CD14-positive monocyte (primary cell): Measurements from ENCODE around the gene SIMC1. TPM values are rescaled to one million over a fixed set of nuclear protein-coding genes. Genes with fewer than 3 reads are reported as not detected.

ENCODE experiments used
- DNase-seq, 3 donors: peaks; one replicate each; pipeline ENCODE4 v3.0.0-alpha.2; 2011 to 2022
- H2AFZ ChIP-seq: 2 replicates; pipeline ENCODE4 v1.6.0; 2012; ENCODE audit warnings: mild to moderate bottlenecking, low read depth, low read length, inconsistent platforms; ENCODE audit not compliant: insufficient read depth, poor library complexity, severe bottlenecking
- H3K27ac ChIP-seq, 2 donors: 1 replicate in 1 of 2; 2 replicates in 1 of 2; pipeline ENCODE4 v1.5.1; 2012 to 2013; ENCODE audit warnings: low read length in 2 of 2, control low read depth in 1 of 2, inconsistent platforms in 1 of 2, low read depth in 1 of 2, mild to moderate bottlenecking in 1 of 2
- H3K27me3 ChIP-seq, 2 donors: one replicate each; pipeline versions ENCODE4 v1.6.0 to v1.6.1; 2011 to 2013; ENCODE audit warnings: low read length in 2 of 2; ENCODE audit not compliant: control insufficient read depth in 2 of 2, insufficient read depth in 2 of 2
- H3K36me3 ChIP-seq, 2 donors: replicated peaks in 1 of 2; 1 replicate in 1 of 2; 2 replicates in 1 of 2; pipeline versions ENCODE4 v1.5.1 to v1.6.1; 2012 to 2013; ENCODE audit warnings: low read length in 2 of 2, control low read depth in 1 of 2, inconsistent platforms in 1 of 2, mild to moderate bottlenecking in 1 of 2; ENCODE audit not compliant: insufficient read depth in 2 of 2, control insufficient read depth in 1 of 2
- H3K4me1 ChIP-seq, 2 donors: 1 replicate in 1 of 2; 2 replicates in 1 of 2; pipeline versions ENCODE4 v1.5.1 to v1.6.1; 2012 to 2013; ENCODE audit warnings: low read length in 2 of 2, control low read depth in 1 of 2, inconsistent platforms in 1 of 2, mild to moderate bottlenecking in 1 of 2, moderate library complexity in 1 of 2; ENCODE audit not compliant: insufficient read depth in 2 of 2, control insufficient read depth in 1 of 2
- H3K4me2 ChIP-seq: replicated peaks from 2 replicates; pipeline ENCODE3; 2012; ENCODE audit warnings: low read length, moderate library complexity, mild to moderate bottlenecking; ENCODE audit not compliant: poor library complexity, severe bottlenecking; ENCODE audit errors: extremely low read depth
- H3K4me3 ChIP-seq, 3 experiments: fragments of 200-600 bp in 1 of 3; sonication (generic) in 1 of 3; replicated peaks in 1 of 3; 1 replicate in 2 of 3; 2 replicates in 1 of 3; pipeline ENCODE4 v1.5.1; 2011 to 2013; ENCODE audit warnings: low read length in 3 of 3, mild to moderate bottlenecking in 3 of 3, control low read depth in 2 of 3, low read depth in 2 of 3, inconsistent platforms in 1 of 3, moderate library complexity in 1 of 3
- H3K79me2 ChIP-seq: 2 replicates; pipeline ENCODE4 v1.6.0; 2012; ENCODE audit warnings: mild to moderate bottlenecking, control low read depth, inconsistent platforms, low read length, moderate library complexity; ENCODE audit not compliant: insufficient read depth
- H3K9ac ChIP-seq: 2 replicates; pipeline ENCODE4 v1.6.0; 2017; ENCODE audit warnings: low read length, mild to moderate bottlenecking; ENCODE audit not compliant: insufficient read depth, poor library complexity, severe bottlenecking
- H3K9me3 ChIP-seq, 2 donors: replicated peaks in 1 of 2; 1 replicate in 1 of 2; 2 replicates in 1 of 2; pipeline versions ENCODE4 v1.5.1 to v1.6.1; 2012 to 2013; ENCODE audit warnings: low read length in 2 of 2, control low read depth in 1 of 2; ENCODE audit not compliant: control insufficient read depth in 1 of 2, insufficient read depth in 1 of 2
- H4K20me1 ChIP-seq: 2 replicates; pipeline ENCODE4 v1.6.0; 2012; ENCODE audit warnings: mild to moderate bottlenecking, low read length, control low read depth, moderate library complexity; ENCODE audit not compliant: insufficient read depth
- H3K27ac Mint-ChIP-seq, 7 donors: one replicate each; pipeline ENCODE4 v1.8.0; 2020; ENCODE audit warnings: mild to moderate bottlenecking in 7 of 7, mixed read lengths in 7 of 7, moderate library complexity in 6 of 7, inconsistent platforms in 2 of 7
- H3K27me3 Mint-ChIP-seq, 3 donors: one replicate each; pipeline ENCODE4 v1.8.0; 2021 to 2022; ENCODE audit warnings: low read depth in 3 of 3, mild to moderate bottlenecking in 3 of 3, mixed read lengths in 3 of 3, moderate library complexity in 3 of 3, inconsistent platforms in 1 of 3
- H3K36me3 Mint-ChIP-seq, 2 donors: one replicate each; pipeline ENCODE4 v1.8.0; 2020; ENCODE audit warnings: mixed read lengths in 2 of 2, inconsistent platforms in 1 of 2, mild to moderate bottlenecking in 1 of 2
- H3K4me1 Mint-ChIP-seq: one replicate; pipeline ENCODE4 v1.8.0; 2020; ENCODE audit warnings: mild to moderate bottlenecking, mixed read lengths
- H3K4me3 Mint-ChIP-seq, 2 donors: one replicate each; pipeline ENCODE4 v1.8.0; 2020; ENCODE audit warnings: mild to moderate bottlenecking in 2 of 2, mixed read lengths in 2 of 2, moderate library complexity in 1 of 2
- H3K9me3 Mint-ChIP-seq, 7 donors: one replicate each; pipeline ENCODE4 v1.8.0; 2020 to 2022; ENCODE audit warnings: mixed read lengths in 7 of 7, mild to moderate bottlenecking in 6 of 7, moderate library complexity in 6 of 7, inconsistent platforms in 2 of 7
- CTCF ChIP-seq: fragments of 200-600 bp; IDR thresholded peaks from one replicate; pipeline ENCODE4 v1.8.0; 2022; ENCODE audit warnings: antibody characterized with exemption, mild to moderate bottlenecking
- WGBS: methylation state at CpG from one replicate; pipeline ENCODE4 v1.1.5; 2013; ENCODE audit warnings: missing lambda C conversion rate; ENCODE audit not compliant: insufficient coverage; 5-methylcytosine and 5-hydroxymethylcytosine counted together
- intact Hi-C, 2 donors: fragments of 100-400 bp; cut with micrococcal nuclease; formaldehyde crosslinking; loops; one replicate each; pipeline versions ENCODE4 v1.15.0 to v1.15.1; 2023
- polyA plus RNA-seq, 3 donors: library from polyadenylated mRNA; depleted of rRNA in 1 of 3; unstranded in 2 of 3; stranded (reverse) in 1 of 3; fragments of 300-500 nt in 2 of 3; fragments of >200 nt in 1 of 3; fragmentation: Illumina TruSeq in 2 of 3; gene quantifications; 1 replicate in 2 of 3; 2 replicates in 1 of 3; pipeline ENCODE4 v1.2.3, GENCODE V29; 2012 to 2021

The SIMC1 gene
- polyA plus RNA-seq, 3 donors: 2.3 to 8.4 (median 3.7) TPM

- peaks cover 55 to 59% of the 10 kb centered on the region in 2 donors for H3K36me3 Mint-ChIP-seq
These were observed 79.5 kb downstream of the SIMC1 start for GRCh38 chr5:176317534-176318374.

More at GRCh38 chr5:176317534-176318374, 79.5 kb downstream of the SIMC1 start:
- no peak overlapping the region for H2AFZ ChIP-seq
- H4K20me1 ChIP-seq: no peaks in the 10 kb centered on the region
- H3K27me3 ChIP-seq: no peaks in the 10 kb centered on the region
- H3K4me1 ChIP-seq: no peaks in the 10 kb centered on the region
- Mint-ChIP-seq H3K4me1 (no peaks in the 10 kb centered on the region), H3K9me3 (no peaks in the 10 kb centered on the region), H3K4me3 (no peak overlapping the region), H3K27me3 (peaks cover 0 to 2% (median 0%) of the 10 kb centered on the region in 3 donors), H3K27ac (peak overlapping the region in 1 of 7 donors; percentile 26)
- no peak overlapping the region for H3K9ac ChIP-seq
- H3K4me3 ChIP-seq: no peak overlapping the region
- no peaks in the 10 kb centered on the region for H3K79me2 ChIP-seq
- no peak for DNase-seq
- no peak for TF ChIP-seq CTCF
- no peak overlapping the region for H3K27ac ChIP-seq
- 93% methylated on average over 3 of the region's 7 CpGs for WGBS
- H3K4me2 ChIP-seq: no peak overlapping the region
- peaks cover 38 to 91% of the 10 kb centered on the region in 2 donors for H3K36me3 ChIP-seq
- intact Hi-C loops: no loop called here
- no peaks in the 10 kb centered on the region for H3K9me3 ChIP-seq
